Lung (tissue), 12 donors: Measurements from ENCODE around the gene CAPRIN2. TPM values are rescaled to one million over a fixed set of nuclear protein-coding genes. Genes with fewer than 3 reads are reported as not detected.

Experiments used
- ATAC-seq: fragments of 200-7000 bp; cut with Tn5 transposase; one replicate; pipeline ENCODE4 v1.9.1; 2020; ENCODE audit warnings: moderate number of reproducible peaks; ENCODE audit not compliant: insufficient read depth, low FRiP score
- DNase-seq, 3 donors: peaks; one replicate each; pipeline ENCODE4 v3.0.0-alpha.2; 2013 to 2017
- H3K27ac ChIP-seq, 2 donors: one replicate each; pipeline ENCODE4 v1.5.1; 2013; ENCODE audit warnings: mild to moderate bottlenecking in 2 of 2, moderate library complexity in 2 of 2, control low read depth in 1 of 2, inconsistent platforms in 1 of 2, low read depth in 1 of 2, low read length in 1 of 2
- H3K27me3 ChIP-seq, 3 donors: one replicate each; pipeline ENCODE4 v1.5.1; 2013; ENCODE audit warnings: low read length in 2 of 3; ENCODE audit not compliant: control insufficient read depth in 3 of 3, insufficient read depth in 3 of 3
- H3K36me3 ChIP-seq, 4 donors: one replicate each; pipeline ENCODE4 v1.5.1; 2013; ENCODE audit warnings: low read length in 4 of 4, mild to moderate bottlenecking in 1 of 4, moderate library complexity in 1 of 4; ENCODE audit not compliant: control insufficient read depth in 4 of 4, insufficient read depth in 4 of 4
- H3K4me1 ChIP-seq, 5 donors: one replicate each; pipeline ENCODE4 v1.5.1; 2013; ENCODE audit warnings: low read length in 5 of 5, mild to moderate bottlenecking in 2 of 5, moderate library complexity in 1 of 5; ENCODE audit not compliant: control insufficient read depth in 5 of 5, insufficient read depth in 5 of 5
- H3K4me3 ChIP-seq: one replicate; pipeline ENCODE4 v1.5.1; 2013; ENCODE audit warnings: mild to moderate bottlenecking, control low read depth, moderate library complexity
- H3K9ac ChIP-seq, 2 donors: one replicate each; pipeline ENCODE4 v1.5.1; 2013; ENCODE audit warnings: low read length in 2 of 2, control low read depth in 1 of 2; ENCODE audit not compliant: insufficient read depth in 1 of 2
- H3K9me3 ChIP-seq, 4 donors: one replicate each; pipeline ENCODE4 v1.5.1; 2013; ENCODE audit warnings: low read length in 3 of 4, mild to moderate bottlenecking in 1 of 4, moderate library complexity in 1 of 4; ENCODE audit not compliant: control insufficient read depth in 4 of 4, insufficient read depth in 3 of 4
- CTCF ChIP-seq: IDR thresholded peaks from 2 replicates; pipeline ENCODE4 v1.5.1; 2012; ENCODE audit warnings: mild to moderate bottlenecking; ENCODE audit errors: control extremely low read depth, extremely low read depth
- WGBS, 2 donors: extraction: QIAGEN DNeasy Blood & Tissue Kit; methylation state at CpG; one replicate each; pipeline ENCODE4 v1.1.7; 2013; 5-methylcytosine and 5-hydroxymethylcytosine counted together
- polyA plus RNA-seq, 2 donors: library from polyadenylated mRNA; stranded (reverse); fragments of 200-250 nt; gene quantifications; one replicate each; pipeline ENCODE4 v1.2.1, GENCODE V29; 2013
- total RNA-seq, 2 donors: library from RNA; depleted of rRNA in 1 of 2; stranded (reverse); fragments of >200 nt in 1 of 2; gene quantifications; one replicate each; pipeline ENCODE4 v1.2.1, GENCODE V29; 2014 to 2021
- donor health status: control.
- donor health status: control.
- donor health status: Bipolar disorder and iron deficiency.
- donor health status: healthy.
- donor health status: DM: yes; HTN: yes; CAD: no.

Gene CAPRIN2
- total and polyA plus RNA-seq, 4 donors, result 8.2 to 43.5 (median 16.9) TPM

- 66 to 67% methylated on average over 4 of the region's 4 CpGs for WGBS, 2 donors
- no peak for TF ChIP-seq CTCF
- no peak for DNase-seq
Observed at GRCh38 chr12:30757316-30757715, 2.6 kb upstream of the CAPRIN2 start.

GRCh38 chr12:30756074-30756473, 1.3 kb upstream of the CAPRIN2 start:
- WGBS, 2 donors, result 95 to 97% methylated on average over 10 of the region's 10 CpGs
- Histone ChIP-seq H3K9ac (no peak overlapping the region), H3K27ac (peak overlapping the region in 1 of 2 donors; percentile 2), H3K36me3 (no peaks in the 10 kb centered on the region), H3K4me1 (peaks cover 0 to 20% (median 3%) of the 10 kb centered on the region in 5 donors), H3K27me3 (no peaks in the 10 kb centered on the region), H3K4me3 (no peak overlapping the region), H3K9me3 (no peaks in the 10 kb centered on the region)
- no peak for DNase-seq
- no peak for ATAC-seq
- TF ChIP-seq CTCF, result no peak

More at GRCh38 chr12:30757316-30757715, 2.6 kb upstream of the CAPRIN2 start:
- Histone ChIP-seq H3K4me3 (no peak overlapping the region), H3K4me1 (peaks cover 0 to 20% (median 3%) of the 10 kb centered on the region in 5 donors), H3K27me3 (no peaks in the 10 kb centered on the region), H3K9ac (no peak overlapping the region), H3K27ac (no peak overlapping the region), H3K9me3 (no peaks in the 10 kb centered on the region), H3K36me3 (no peaks in the 10 kb centered on the region)
- ATAC-seq, result no peak

DNA sequence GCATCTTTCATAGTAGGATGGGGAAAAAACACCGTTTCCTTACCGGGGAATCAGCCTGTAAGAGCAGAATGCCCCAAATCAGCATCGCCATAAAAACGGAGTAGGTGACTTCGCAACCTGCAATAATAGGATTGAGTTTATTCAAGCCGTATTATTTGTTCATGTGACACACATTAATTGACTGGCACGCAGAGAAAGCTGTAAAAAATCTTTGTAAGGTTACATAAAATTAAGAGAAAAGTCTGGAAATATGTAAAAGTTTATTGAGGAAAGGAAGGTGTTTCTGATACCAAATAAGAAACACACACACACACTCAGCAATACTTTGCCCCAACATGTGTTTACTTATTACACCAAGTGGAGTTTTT, 628 bp upstream of the CAPRIN2 start:
- H3K27me3 ChIP-seq, result no peaks in the 10 kb centered on the region
- ATAC-seq, result no peak
- WGBS, 2 donors, result 16 to 17% methylated on average over 7 of the region's 7 CpGs

More for the DNA sequence above, 628 bp upstream of the CAPRIN2 start:
- no peak for DNase-seq
- peak overlapping the region; percentile 70 to 88 for H3K9ac ChIP-seq
- H3K9me3 ChIP-seq, result no peaks in the 10 kb centered on the region
- peak overlapping the region; percentile 87 to 96 for H3K27ac ChIP-seq
- H3K36me3 ChIP-seq, result peaks cover 0 to 3% (median 0%) of the 10 kb centered on the region in 4 donors
- H3K4me3 ChIP-seq, result peak overlapping the region; percentile 58
- no peak for TF ChIP-seq CTCF
- peaks cover 0 to 20% (median 3%) of the 10 kb centered on the region in 5 donors for H3K4me1 ChIP-seq
